DLD1 (cell line): ENCODE measurements around the gene PPIF.

Source experiments
- in situ Hi-C: cut with HindIII; loops from 2 replicates; pipeline ENCODE4 v1.10.0; 2017; ENCODE audit warnings: low sequenced_read_pairs

PPIF gene

GRCh38 chr10:79347226-79347893, at the start of gene PPIF:
TSS of gene PPIF (plus strand) at chr10:79347469. CDS start at chr10:79347549, 80 bp downstream.
- in situ Hi-C loops, result no loop called here

GRCh38 chr10:79298403-79299244, 48.6 kb upstream of the PPIF start:
- in situ Hi-C loops, result no loop called here

GRCh38 chr10:79299397-79300241, 47.6 kb upstream of the PPIF start:
- in situ Hi-C loops, result no loop called here

GRCh38 chr10:79300711-79301110, 46.6 kb upstream of the PPIF start:
- in situ Hi-C loops, result no loop called here

GRCh38 chr10:79301754-79302530, 45.3 kb upstream of the PPIF start:
- in situ Hi-C loops, result no loop called here

GRCh38 chr10:79303631-79304478, 43.4 kb upstream of the PPIF start:
- in situ Hi-C loops, result no loop called here

GRCh38 chr10:79304479-79305087, 42.7 kb upstream of the PPIF start:
- in situ Hi-C loops, result no loop called here

GRCh38 chr10:79305515-79305914, 41.8 kb upstream of the PPIF start:
- in situ Hi-C loops, result no loop called here

GRCh38 chr10:79305988-79306387, 41.3 kb upstream of the PPIF start:
- in situ Hi-C loops, result no loop called here

GRCh38 chr10:79306644-79307220, 40.5 kb upstream of the PPIF start:
- in situ Hi-C loops, result no loop called here

- in situ Hi-C loops, result no loop called here
Measured at GRCh38 chr10:79308016-79308415, 39.3 kb upstream of the PPIF start.

GRCh38 chr10:79308969-79309665, 38.2 kb upstream of the PPIF start:
- in situ Hi-C loops, result no loop called here

- in situ Hi-C loops, result no loop called here
Measured at GRCh38 chr10:79310200-79310865, 36.9 kb upstream of the PPIF start.

- in situ Hi-C loops, result no loop called here
Measured at GRCh38 chr10:79310911-79311573, 36.2 kb upstream of the PPIF start.

GRCh38 chr10:79311581-79312407, 35.5 kb upstream of the PPIF start:
- in situ Hi-C loops, result no loop called here

- in situ Hi-C loops, result no loop called here
Measured at GRCh38 chr10:79312601-79313187, 34.6 kb upstream of the PPIF start.
